Activated naive CD4-positive, alpha-beta T cell treated with anti-CD3 and anti-CD28 coated beads, Interleukin-2, amount 50 U/mL, for 72 hours (primary cell): Measurements from ENCODE around the gene MROH2A. TPM values are rescaled to one million over a fixed set of nuclear protein-coding genes. Genes with fewer than 3 reads are reported as not detected.

Experiments used
- ATAC-seq, 2 donors: fragments of 150-1000 bp; cut with Tn5 transposase; 2 replicates each; pipeline ENCODE4 v1.10.0; 2021; ENCODE audit warnings: mild to moderate bottlenecking in 2 of 2, moderate library complexity in 2 of 2
- DNase-seq, 2 donors: peaks; one replicate each; pipeline ENCODE4 v3.0.0; 2021 to 2022; ENCODE audit warnings: low spot score in 2 of 2
- H3K27ac Mint-ChIP-seq, 2 donors: one replicate each; pipeline ENCODE4 v1.8.0; 2022; ENCODE audit warnings: mild to moderate bottlenecking in 2 of 2, mixed read lengths in 2 of 2
- H3K36me3 Mint-ChIP-seq, 2 donors: one replicate each; pipeline ENCODE4 v1.8.0; 2022; ENCODE audit warnings: mixed read lengths in 2 of 2
- H3K9me3 Mint-ChIP-seq, 2 donors: one replicate each; pipeline ENCODE4 v1.8.0; 2022; ENCODE audit warnings: mixed read lengths in 2 of 2
- total RNA-seq, 2 donors: library from RNA; stranded (reverse); gene quantifications; one replicate each; pipeline ENCODE4 v1.2.3, GENCODE V29; 2022

MROH2A gene
- total RNA-seq, 2 donors from 2014 or later: not detected

GRCh38 chr2:233810385-233810784 is 32.3 kb downstream of the MROH2A start:
- Mint-ChIP-seq H3K36me3 (no peaks in the 10 kb centered on the region), H3K27ac (no peak overlapping the region), H3K9me3 (no peaks in the 10 kb centered on the region)
- DNase-seq (no peak), ATAC-seq (no peak)

- Mint-ChIP-seq H3K36me3 (no peaks in the 10 kb centered on the region), H3K9me3 (no peaks in the 10 kb centered on the region), H3K27ac (no peak overlapping the region)
- peak in 1 of 2 donors; percentile 14 for DNase-seq
- no peak for ATAC-seq
These were observed 33.0 kb downstream of the MROH2A start for GRCh38 chr2:233811087-233811486.

GRCh38 chr2:233811732-233812131 is 33.6 kb downstream of the MROH2A start:
- H3K9me3 Mint-ChIP-seq: no peaks in the 10 kb centered on the region
- peak in 1 of 2 donors; percentile 16 for DNase-seq

GRCh38 chr2:233813236-233814055 is 35.3 kb downstream of the MROH2A start:
- H3K27ac Mint-ChIP-seq: no peak overlapping the region
- peak in 1 of 2 donors; percentile 14 for DNase-seq
- no peaks in the 10 kb centered on the region for H3K36me3 Mint-ChIP-seq

More at GRCh38 chr2:233811732-233812131, 33.6 kb downstream of the MROH2A start:
- ATAC-seq: no peak
- no peak overlapping the region for H3K27ac Mint-ChIP-seq
- H3K36me3 Mint-ChIP-seq: no peaks in the 10 kb centered on the region

GRCh38 chr2:233814056-233814835 is 36.1 kb downstream of the MROH2A start:
- Mint-ChIP-seq H3K9me3 (no peaks in the 10 kb centered on the region), H3K36me3 (no peaks in the 10 kb centered on the region), H3K27ac (no peak overlapping the region)
- DNase-seq (peak in 1 of 2 donors; percentile 33), ATAC-seq (peak in 1 of 2 donors; percentile 47)

More at GRCh38 chr2:233813236-233814055, 35.3 kb downstream of the MROH2A start:
- no peak for ATAC-seq
- H3K9me3 Mint-ChIP-seq: no peaks in the 10 kb centered on the region

- ATAC-seq: no peak
- Mint-ChIP-seq H3K36me3 (no peaks in the 10 kb centered on the region), H3K27ac (no peak overlapping the region), H3K9me3 (no peaks in the 10 kb centered on the region)
- no peak for DNase-seq
These were observed 37.7 kb downstream of the MROH2A start for GRCh38 chr2:233815861-233816260.

- Mint-ChIP-seq H3K36me3 (no peaks in the 10 kb centered on the region), H3K27ac (no peak overlapping the region), H3K9me3 (no peaks in the 10 kb centered on the region)
- DNase-seq (peak in 1 of 2 donors; percentile 23), ATAC-seq (no peak)
These were observed 38.2 kb downstream of the MROH2A start for GRCh38 chr2:233816334-233816733.

- Mint-ChIP-seq H3K27ac (no peak overlapping the region), H3K36me3 (no peaks in the 10 kb centered on the region), H3K9me3 (no peaks in the 10 kb centered on the region)
- no peak for ATAC-seq
- DNase-seq: no peak
These were observed 38.6 kb downstream of the MROH2A start for GRCh38 chr2:233816771-233817170.

GRCh38 chr2:233817361-233817911 is 39.3 kb downstream of the MROH2A start:
- Mint-ChIP-seq H3K9me3 (no peaks in the 10 kb centered on the region), H3K36me3 (no peaks in the 10 kb centered on the region), H3K27ac (no peak overlapping the region)
- ATAC-seq: no peak
- peak in 1 of 2 donors; percentile 16 for DNase-seq

- ATAC-seq: no peak
- H3K36me3 Mint-ChIP-seq: no peaks in the 10 kb centered on the region
- H3K27ac Mint-ChIP-seq: no peak overlapping the region
- peak in 1 of 2 donors; percentile 20 for DNase-seq
- H3K9me3 Mint-ChIP-seq: no peaks in the 10 kb centered on the region
These were observed 40.0 kb downstream of the MROH2A start for GRCh38 chr2:233817995-233818638.

- peak in 1 of 2 donors; percentile 48 for DNase-seq
- Mint-ChIP-seq H3K9me3 (no peaks in the 10 kb centered on the region), H3K27ac (no peak overlapping the region), H3K36me3 (no peaks in the 10 kb centered on the region)
- ATAC-seq: no peak
These were observed 40.8 kb downstream of the MROH2A start for GRCh38 chr2:233818639-233819621.

- DNase-seq: peak in 1 of 2 donors; percentile 46
- peak overlapping the region in 1 of 2 donors; percentile 68 for H3K27ac Mint-ChIP-seq
- ATAC-seq: no peak
- no peaks in the 10 kb centered on the region for H3K36me3 Mint-ChIP-seq
- no peaks in the 10 kb centered on the region for H3K9me3 Mint-ChIP-seq
These were observed 42.0 kb downstream of the MROH2A start for GRCh38 chr2:233819884-233820773.

GRCh38 chr2:233820774-233821105 is 42.6 kb downstream of the MROH2A start:
- H3K9me3 Mint-ChIP-seq: no peaks in the 10 kb centered on the region
- DNase-seq (peak in 1 of 2 donors; percentile 44), ATAC-seq (no peak)
- H3K36me3 Mint-ChIP-seq: no peaks in the 10 kb centered on the region
- no peak overlapping the region for H3K27ac Mint-ChIP-seq

GRCh38 chr2:233821196-233821595 is 43.1 kb downstream of the MROH2A start:
- H3K27ac Mint-ChIP-seq: no peak overlapping the region
- H3K36me3 Mint-ChIP-seq: no peaks in the 10 kb centered on the region
- no peaks in the 10 kb centered on the region for H3K9me3 Mint-ChIP-seq
- DNase-seq (peak in 1 of 2 donors; percentile 14), ATAC-seq (no peak)

- DNase-seq (no peak), ATAC-seq (no peak)
- H3K36me3 Mint-ChIP-seq: no peaks in the 10 kb centered on the region
- no peak overlapping the region for H3K27ac Mint-ChIP-seq
- H3K9me3 Mint-ChIP-seq: no peaks in the 10 kb centered on the region
These were observed 43.6 kb downstream of the MROH2A start for GRCh38 chr2:233821709-233822100.
